Fibroblast of skin of abdomen (primary cell): ENCODE data around the gene PSPN.
"Not testable (repeated sequence)": the region's sequence is repeated elsewhere in the genome, so short reads cannot be mapped to it uniquely, and the experiment has no call there.

Source experiments
- DNase-seq: peaks from one replicate; pipeline ENCODE4 v3.0.0-alpha.2; 2013

The PSPN gene

DNA sequence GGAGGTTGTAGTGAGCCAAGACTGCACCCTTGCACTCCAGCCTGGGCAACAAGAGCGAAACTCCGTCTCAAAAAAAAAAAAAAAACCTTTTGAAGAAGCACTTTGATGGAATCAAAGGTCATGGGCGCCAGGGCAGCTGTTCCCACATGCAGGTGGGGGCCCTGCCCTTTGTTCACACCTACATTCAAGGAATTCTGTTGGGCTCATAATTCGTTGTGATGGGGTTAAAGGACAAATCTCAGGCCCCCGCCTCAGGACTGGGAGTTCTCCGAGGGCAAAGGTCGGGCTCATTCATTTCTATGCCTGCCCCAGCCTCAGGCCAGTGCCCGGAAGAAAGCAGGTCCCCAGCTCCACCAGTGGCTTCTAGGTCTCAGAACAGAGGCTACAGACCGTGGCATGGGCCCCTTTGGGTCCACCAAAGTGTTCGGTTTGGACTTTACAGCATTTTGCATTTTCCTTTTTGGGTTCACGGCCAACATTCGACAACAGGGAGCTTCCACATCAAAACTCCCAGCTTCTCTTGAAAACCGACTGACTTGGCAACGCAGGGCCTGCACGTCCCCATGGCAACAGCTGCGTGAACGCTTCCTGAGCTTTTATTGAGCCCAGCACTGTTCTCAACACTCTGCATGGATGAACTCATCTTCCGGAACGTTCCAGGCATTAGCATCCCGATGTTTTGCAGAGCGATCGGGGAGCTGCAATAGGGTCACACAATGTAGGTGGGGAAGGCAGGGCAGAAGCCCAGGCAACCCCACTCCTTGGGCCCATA, 27.3 kb upstream of the PSPN start:
- peak; percentile 69 for DNase-seq

DNA sequence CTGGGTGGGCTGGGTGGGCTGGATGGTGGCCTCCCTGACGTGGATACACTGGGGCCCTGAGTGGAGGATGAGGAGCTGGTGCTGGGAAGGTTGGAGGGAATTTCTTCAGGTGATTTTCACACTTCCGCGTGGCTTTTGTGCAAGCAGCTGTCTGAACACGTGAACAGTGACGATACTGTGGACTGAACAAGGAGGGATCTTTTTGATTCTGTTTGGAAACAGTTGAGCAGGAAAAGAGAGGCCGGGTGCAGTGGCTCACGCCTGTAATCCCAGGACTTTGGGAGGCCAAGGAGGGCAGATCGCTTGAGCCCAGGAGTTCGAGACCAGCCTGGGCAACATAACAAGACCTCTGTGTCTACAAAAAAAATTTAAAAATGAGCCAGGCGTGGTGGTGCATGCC, 26.3 kb upstream of the PSPN start:
- DNase-seq: no peak

DNA sequence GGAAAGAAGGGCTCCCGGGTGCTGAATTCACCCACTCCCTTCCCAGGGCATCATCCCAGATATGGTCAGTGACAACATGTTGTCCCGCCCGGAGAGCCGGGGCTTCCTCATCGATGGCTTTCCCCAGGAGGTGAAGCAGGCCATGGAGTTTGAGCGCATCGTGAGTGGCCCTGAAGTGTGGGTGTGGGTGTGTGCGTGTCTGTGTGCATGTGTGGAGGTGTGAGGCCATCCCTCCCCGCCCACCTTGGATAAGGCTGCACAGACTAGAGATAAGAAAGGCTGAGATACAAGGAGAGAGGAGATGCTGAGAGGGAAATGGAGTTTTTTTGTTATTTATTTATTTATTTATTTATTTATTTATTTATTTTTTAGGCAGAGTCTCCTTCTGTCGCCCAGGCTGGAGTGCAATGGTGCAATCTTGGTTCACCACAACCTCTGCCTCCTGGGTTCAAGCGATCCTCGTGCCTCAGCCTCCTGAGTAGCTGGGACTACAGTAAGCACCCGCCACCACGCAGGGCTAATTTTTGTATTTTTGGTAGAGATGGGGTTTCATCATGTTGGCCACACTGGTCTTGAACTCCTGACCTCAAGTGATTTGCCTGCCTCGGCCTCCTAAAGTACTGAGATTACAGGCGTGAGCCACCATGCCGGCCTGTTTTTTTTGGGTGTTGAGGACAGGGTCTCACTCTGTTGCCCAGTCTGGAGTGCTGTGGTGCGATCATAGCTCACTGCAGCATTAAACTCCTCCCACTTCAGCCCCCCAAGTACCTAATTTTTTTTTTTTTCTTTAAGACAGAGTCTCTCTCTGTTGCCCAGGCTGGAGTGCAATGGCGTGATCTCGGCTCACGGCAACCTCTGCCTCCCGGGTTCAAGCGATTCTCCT, 24.6 kb upstream of the PSPN start:
- not testable (repeated sequence) for DNase-seq

DNA sequence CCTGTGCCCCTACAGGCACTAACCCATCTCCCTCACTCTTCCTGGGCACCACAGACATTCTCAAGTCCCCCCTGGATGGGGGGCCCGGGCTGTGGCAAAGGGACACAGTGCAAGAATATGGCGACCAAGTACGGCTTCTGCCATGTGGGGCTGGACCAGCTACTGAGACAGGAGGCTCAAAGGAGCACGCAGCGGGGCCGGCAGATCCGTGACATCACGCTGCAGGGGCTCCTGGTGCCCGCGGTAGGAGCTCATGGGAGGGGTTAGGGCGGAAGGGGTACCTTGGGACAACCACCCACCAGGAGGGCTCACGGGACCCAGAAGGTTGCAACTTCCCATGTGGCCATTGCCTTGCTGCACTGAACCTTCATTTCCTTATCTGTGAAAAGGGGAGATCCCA, 20.6 kb upstream of the PSPN start:
- no peak for DNase-seq

DNA sequence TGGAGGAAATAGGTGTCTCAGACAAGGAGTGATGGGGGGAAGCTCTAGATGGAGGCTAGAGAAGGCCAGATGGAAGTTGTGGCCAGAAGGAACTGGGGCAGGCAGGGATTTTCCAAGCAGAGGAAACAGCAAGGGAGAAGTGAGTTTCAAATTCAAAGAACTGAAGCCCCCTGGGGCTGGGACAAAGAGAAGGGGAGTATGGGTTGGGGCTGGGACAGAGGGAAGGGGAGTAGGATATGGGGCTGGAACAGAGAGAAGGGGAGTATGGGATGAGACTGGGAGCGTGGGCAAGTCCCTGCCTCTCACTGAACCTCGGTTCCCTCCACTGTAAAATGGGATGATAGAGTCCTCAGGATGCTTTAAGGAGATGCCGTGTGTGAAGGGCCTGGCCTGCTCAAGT, 19.1 kb upstream of the PSPN start:
- no peak for DNase-seq

DNA sequence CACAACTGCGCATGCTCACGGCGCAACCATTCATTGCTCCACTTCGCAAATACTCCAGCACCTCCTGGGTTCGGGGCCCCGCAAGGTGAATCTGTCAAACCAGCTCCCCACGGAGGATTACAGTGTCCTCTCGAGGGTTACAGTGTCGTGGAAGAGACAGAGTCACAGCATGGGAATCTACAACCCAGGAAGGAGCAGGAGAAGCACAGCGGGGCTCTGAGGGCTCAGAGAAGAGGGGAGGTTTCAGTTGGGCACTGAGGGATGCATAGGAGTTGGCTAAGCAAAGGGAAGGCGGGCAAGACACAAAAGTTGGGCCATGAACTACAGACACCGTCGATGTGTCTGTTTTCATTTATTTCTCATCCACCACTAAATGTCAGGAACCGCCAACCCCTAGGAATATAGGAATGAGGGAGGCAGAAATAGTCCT, 18.3 kb upstream of the PSPN start:
- no peak for DNase-seq

DNA sequence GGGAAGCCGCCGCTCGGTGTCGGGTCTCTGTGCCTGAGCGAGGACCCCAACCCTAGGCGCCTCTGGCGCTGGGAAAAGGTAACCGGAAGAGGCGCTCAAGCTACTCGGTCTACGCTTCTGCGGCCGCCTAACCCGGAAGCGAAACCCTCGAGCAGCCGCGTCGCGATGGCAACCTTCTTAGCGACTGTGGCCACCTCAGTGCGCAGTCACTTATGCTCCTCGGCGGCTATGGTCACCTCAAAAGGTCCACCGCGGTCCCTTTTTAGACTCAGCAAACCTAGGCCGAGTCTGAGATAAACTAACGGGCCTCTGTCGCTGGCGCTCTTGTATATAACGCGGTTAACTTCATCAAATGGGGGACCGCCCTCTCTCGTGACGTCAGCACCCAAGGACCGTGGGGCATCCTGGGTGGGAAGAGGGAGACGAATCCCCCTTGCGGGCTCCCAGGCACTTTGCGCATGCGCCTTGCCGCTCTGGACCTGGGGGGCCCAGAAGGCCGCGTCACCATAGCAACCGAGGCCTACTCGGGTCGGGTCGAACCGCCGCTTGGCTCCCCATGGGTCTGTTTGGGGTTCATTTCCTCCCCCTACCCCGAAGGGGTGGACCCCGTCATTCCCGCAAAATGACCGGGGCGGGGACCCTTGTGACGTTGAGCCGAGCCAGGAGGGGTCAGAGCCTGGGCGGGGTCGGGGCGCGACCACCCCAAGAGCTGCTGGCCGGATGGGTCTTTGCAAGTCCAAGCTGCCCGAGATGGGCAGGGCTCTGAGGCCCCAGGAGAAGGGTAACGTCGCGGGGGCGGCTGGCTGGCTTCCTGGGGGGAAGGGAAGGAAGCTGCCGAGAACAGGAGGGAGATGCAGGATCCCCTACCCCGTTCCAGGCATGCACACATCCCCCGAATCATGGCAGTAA, 17.6 kb upstream of the PSPN start, which contains the start of gene GTF2F1:
GTF2F1 (minus strand) TSS at position 91 of the 909 bp plus-strand sequence. CDS start 169 bp downstream, outside the sequence.
- peak; percentile 97 for DNase-seq

DNA sequence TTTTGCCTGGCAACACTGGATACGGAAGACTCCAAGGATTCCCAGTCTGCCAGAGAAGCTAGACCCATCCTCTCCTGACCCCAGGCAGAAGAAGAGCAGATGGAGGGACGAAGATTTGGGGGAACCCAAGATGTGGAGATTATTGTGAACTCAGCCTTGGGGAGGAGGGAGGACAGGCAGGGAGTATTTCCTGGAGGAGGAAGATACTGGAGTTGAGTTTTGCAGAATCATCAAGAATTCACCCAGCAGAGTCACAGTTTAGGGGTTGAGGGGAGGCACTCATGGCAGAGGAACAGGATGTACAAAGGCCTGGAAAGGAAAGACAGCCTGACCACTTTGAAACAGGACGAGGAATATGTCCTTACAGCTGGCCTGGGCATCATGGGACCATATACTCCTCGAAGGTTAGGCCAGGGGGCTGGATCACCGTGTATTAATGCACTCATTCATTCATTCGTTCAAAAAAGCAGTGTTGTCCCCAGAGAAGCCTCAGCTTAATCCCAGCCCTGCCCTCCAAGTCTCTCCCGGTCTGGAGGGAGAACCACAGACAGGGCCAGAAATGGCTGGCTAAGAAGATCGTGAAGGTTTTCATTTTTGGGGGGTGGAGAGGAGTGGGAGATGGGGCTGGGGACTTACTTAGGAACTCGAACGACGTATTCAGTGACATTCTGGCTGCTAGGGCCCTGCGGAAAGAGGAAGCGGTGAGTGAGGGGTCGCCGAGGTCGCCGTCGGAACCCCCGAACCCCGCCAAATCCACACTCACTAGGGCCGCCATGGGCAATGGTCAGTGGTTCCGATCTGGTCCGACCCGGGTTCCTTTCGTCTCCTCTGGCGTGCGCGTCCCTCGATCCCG, 16.7 kb upstream of the PSPN start:
- DNase-seq: no peak

DNA sequence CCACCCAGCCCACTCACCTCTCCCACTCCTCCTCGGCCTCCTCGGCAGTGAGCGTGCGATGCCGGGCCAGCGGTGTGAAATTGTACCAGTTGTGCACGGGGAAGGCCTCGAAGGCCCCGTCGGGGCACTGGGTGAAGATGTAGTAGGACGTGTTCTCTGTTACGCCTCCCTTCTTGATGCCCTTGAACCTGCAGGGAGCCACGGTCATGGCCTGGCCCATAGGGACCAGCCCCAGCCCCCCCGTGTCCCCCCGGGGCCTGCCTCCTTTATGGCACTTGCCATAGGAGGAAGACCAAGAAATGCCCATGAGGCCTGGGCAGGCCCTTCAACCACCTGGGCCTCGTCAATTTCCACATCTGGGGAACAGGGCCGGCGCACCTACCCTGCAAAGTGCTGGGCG, 11.6 kb upstream of the PSPN start:
- DNase-seq: no peak

DNA sequence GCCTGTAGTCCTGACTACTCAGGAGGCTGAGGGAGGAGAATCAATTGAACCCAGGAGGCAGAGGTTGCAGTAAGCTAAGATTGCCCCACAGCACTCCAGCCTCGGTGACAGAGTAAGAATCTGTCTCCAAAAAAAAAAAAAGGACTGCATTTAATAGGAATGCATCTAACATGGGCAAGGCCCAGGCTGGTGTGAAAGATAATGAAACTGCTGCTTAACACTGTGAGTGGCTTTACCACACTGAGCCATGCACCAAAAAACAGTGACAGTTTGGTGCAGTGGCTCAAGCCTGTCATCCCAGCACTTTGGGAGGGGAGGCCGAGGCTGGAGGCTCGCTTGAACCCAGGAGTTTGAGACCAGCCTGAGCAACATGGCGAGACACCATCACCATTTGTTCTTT, 8.6 kb upstream of the PSPN start:
- DNase-seq: no peak

DNA sequence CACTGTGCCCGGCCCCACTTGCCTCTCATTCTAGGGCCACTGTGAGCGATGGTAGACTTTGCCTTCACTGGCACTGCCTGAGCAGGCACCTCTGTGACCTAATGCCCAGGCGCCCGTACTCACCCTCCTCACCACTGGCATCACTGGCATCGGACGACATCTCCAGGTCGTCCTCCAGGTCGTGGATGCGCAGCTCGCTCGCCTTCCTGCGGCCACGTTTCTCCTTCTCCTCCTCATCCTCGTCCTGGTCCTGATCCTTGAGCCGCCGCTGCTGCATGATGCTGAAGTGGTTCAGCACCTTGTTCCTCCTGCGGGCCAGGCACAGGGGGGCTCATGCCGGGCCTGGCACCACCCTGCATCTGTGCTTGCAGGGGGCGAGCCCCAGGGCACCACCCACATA, 7.5 kb upstream of the PSPN start:
- no peak for DNase-seq

DNA sequence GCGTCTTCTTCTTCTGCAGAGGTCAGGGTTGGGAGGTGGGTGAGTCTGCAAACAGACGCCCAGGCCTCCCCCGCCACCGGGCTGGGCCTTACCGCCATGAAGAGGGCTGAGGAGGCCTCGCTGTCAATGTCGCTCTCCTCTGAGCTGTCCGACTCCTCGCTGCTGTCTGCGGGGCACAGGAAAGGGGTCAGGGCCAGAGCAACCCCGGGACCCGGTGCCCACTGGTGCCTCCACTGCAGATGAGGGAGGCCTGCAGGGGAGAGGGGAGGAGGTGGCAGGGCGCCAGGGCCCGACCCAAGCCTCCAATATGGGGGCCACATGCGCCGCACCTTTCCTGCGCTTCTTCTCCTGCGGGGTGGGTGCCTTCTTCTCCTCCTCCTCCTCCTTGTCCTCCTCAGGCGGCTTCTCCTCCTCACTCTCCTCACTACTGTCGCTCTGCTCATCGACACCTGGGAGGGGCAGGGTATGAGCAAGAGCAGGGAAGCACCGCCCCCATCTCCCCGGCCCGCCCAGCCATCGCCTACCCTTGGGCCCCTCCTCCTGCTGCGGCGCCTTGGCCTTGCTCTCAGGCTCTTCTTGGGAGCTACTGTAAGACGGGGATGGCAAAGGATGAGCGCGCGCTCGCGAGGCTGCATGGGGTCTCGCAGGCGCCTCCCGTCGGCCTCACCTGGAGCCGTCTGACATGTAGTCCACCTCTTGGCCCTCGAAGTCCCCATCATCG, 5.5 kb upstream of the PSPN start:
- no peak for DNase-seq

DNA sequence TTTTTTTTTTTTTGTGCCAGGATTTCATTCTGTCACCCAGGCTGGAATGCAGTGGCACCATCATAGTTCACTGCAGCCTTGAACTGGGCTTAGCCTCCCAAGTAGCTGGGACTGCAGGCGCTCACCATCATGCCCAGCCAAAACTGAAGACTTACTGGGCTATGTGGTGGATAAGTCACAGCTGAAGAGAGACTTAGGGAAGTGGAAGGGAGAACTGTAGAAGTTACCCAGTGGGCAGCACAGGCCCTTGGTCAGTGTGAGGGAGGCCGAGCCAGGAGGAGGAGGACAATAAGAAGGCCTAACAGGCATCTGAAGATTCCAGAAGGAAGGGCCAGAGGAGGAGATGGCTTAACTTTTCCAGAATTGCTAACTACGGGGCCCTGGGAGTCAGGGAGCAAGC, 4.0 kb upstream of the PSPN start:
- DNase-seq: no peak

DNA sequence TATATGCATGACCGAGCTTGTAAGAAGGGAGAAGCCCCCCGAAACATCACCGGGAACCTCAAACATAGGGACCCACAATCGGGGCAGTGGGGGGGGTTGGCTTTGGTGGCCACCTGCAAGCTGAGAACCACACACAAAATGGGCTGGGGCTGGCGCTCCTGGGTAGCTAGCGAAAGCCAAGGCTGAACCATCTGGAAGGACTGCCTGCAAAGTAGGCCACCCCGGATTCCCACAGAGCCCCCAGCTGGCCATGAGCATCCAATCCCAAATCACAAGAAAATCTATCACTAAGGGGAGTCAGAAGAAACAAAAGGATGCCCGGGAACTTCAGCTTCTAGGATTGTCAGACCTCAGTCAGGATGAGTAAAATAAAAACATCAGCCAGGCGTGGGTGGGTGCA, 2.8 kb upstream of the PSPN start:
- DNase-seq: no peak

DNA sequence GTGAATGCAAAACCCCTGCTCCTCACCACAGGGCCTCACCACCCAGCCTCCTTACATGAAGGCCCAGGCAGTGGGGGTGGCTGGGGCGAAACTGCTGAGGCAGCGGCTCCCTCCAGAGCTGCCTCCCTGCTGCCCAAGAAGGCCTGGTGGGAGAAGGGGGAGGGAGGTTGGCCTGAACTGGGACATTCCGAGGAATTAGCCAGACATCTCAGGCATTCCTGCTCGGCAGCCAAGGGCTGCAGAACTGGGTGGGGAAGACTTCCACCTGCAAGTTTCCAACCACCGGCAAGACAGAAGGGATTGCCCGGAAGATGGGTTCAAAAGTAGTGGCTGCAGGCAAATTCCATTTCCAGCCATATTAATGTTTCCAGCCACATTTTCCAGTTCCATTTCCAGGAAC, 2.3 kb upstream of the PSPN start:
- peak; percentile 81 for DNase-seq

DNA sequence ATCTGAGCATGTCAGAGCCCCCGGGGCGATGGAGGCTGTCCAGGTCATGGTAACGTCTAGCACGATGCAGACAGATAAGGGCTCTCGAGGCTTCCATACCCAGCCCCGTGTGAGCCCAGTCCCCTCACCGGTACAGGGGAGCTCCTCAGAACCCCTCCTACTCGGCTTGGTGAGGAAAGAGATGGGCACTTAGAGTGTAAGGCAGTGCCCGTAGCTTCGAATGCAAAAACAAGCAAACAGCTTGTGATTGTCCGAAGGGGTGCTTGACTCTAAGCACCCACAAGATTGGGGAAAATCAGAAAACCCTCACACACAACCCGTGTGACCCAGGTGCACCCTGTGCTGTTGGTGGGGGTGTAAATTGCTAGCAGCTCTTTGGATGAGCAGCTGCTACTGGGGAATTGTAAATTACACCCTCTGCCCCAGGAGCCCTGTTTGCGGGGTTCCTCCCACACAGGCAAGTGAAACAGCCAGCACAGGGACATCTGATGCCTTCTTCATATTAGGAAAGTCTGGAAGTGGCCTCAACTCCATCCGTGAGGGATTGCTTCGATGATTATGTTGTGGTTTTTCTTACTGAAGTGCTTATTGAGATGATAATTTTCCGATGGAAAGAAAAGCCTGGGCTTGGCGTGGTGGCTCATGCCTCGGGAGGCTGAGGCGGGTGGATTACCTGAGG, 918 bp upstream of the PSPN start:
- DNase-seq: no peak

DNA sequence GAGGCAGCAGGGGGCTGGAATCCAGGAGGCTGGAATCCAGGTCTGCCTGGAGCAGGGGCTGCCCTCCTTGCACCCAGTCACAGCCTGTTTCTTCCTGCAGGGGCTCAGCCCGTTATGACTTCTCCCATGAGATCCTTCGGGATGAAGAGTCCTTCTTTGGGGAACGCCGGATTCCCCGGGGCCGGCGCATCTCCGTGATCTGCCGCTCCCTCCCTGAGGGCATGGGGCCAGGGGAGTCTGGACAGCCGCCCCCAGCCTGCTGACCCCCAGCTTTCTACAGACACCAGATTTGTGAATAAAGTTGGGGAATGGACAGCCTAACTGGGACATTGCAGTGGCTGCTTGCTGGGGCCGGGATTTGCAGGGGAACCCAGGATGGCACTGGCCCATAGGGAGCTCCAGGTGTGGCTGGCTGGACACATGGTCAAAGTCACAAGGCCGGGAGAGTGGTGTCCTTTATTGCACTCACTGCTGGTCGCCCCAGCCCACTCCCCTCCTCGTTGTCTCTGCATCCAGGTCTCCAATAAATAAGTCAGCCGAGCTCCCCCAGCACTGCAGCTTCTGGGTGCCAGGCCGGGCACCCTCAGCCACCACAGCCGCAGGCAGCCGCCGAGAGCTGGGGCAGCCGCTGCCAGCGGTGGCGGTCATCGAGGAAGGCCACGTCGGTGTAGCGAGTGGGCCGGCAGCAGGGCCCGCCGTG, 872 bp downstream of the PSPN start:
- DNase-seq: no peak

DNA sequence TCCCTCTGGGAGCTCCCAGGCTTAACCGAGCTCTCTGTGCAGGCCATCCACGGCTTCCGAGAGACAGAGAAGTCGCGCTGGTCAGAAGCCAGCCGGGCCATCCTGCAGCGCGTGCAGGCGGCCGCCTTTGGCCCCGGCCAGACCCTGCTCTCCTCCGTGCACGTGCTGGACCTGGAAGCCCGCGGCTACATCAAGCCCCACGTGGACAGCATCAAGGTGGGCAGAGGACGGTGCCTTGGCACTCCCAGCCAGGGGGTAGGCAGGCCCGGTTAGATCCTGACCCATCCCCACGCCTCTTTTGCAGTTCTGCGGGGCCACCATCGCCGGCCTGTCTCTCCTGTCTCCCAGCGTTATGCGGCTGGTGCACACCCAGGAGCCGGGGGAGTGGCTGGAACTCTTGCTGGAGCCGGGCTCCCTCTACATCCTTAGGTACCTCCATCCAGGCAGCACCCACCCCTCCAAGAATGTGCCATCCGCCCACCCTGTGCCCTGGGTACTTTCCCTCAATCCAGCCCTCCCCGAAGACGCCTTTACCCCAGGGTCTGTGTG, 1.5 kb downstream of the PSPN start:
- DNase-seq: no peak

DNA sequence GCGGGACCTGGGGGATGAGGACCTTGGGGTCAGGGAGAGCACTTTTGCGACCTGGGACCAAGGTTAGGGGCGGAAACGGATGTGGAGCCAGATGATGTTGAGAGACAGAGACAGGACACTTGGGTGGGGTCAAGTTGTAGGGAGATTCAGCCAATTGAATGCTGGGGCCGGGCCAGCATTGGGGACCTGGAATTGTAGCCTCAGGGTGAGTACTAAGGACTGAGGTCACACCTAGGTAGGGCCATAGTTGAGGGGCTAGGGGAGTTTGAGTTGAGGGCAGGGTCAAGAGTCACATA, 2.0 kb downstream of the PSPN start:
- DNase-seq: no peak
